Skin epidermis (tissue), 12 donors: ENCODE results near the gene EXOC4.

ENCODE experiments used
- H3K27ac ChIP-seq, 21 experiments: fragments of 200-600 bp; sonication (generic) in 11 of 21; one replicate each; pipeline ENCODE4 v1.5.0; 2020; ENCODE audit warnings: mild to moderate bottlenecking in 3 of 21, inconsistent platforms in 2 of 21, moderate library complexity in 2 of 21
- H3K4me3 ChIP-seq, 7 experiments: fragments of 200-600 bp; sonication (generic) in 2 of 7; one replicate each; pipeline ENCODE4 v1.5.0; 2020; ENCODE audit warnings: inconsistent platforms in 2 of 7, mild to moderate bottlenecking in 2 of 7, moderate library complexity in 1 of 7

Gene EXOC4

DNA sequence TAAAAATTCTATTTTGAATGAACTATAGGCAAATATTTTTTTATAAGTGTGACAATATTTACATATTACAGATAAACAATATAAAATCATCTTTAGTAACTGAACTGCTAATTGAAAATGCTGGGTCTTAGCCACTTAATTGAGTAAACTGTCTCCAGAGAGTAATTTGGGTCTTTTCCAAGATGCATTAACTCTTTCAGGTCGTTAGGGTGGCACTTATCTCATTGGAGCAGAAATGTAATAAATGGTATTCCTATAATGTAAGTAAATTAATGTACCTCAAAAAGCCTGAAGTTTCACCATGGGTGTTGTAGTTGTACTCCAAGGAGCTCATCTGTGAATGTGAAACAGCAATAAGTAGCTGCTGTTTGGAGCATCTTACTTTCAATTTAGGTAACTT lies 208.5 kb downstream of the EXOC4 start:
- Histone ChIP-seq H3K4me3 (no peak overlapping the region), H3K27ac (no peak overlapping the region)

DNA sequence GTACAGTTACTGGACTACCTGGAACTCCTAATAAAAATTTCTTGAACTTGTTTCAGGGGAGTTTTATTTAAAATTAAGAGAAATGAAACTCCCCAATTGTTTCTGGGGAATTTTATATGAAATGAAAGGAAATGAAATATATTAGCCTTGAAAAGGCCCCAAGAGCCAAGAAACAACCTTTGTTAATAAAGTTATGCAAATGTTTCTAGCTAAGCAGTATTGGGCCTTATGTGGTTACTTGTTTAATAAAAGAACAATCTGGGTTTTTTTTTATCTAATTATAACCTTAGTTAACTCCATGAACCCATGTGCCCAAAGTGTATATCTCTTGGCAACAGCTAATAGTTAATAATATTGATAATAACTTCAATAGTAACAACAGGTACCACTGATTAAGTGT lies 222.8 kb downstream of the EXOC4 start:
- no peak overlapping the region for H3K27ac ChIP-seq
- H3K4me3 ChIP-seq: no peak overlapping the region

DNA sequence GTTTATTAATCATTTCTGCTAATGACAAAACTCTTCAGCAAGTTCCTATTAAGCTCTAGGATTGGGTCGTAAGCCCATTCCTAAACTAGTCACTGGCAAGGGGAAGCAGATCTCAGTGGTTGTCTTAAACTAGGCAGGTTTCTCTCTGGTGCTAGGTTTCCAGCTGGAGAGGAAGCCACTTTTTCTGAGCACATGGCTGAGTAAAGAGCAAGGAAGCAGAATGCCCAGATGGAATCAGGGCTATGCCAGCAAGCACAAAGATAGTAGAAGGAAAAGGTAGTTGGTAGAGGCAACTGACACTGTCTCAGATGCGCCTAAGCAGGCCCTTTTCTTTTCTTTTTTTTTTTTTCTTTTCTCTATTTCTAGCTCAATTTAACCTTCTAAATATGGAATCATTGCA lies 224.9 kb downstream of the EXOC4 start:
- Histone ChIP-seq H3K4me3 (no peak overlapping the region), H3K27ac (no peak overlapping the region)

DNA sequence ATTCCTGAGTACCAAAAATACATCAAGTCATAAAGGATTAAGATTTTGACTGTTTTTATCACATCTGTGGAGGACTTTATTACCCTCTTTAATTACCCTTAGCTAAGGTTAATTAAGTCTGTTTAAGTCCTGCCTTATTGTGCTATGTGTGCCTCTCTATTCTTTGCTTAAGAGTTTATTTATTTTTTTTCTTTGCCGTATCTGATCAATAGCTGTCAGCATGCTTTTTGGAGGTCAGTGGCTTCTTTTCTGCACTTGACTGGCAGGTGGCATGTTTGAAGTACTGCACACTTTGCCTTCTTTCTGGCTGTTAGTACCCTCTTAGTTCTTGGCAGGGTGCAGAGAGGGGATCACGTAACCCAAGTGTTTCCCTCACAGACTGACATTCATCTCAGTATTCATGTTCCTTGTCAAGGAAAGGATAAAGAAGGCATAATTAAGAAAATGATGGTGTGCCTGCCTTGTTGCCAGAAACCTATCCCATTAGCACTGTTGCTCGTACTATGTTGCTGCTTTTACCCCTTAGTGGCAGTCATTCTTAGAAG lies 225.8 kb downstream of the EXOC4 start:
- Histone ChIP-seq H3K4me3 (no peak overlapping the region), H3K27ac (no peak overlapping the region)

DNA sequence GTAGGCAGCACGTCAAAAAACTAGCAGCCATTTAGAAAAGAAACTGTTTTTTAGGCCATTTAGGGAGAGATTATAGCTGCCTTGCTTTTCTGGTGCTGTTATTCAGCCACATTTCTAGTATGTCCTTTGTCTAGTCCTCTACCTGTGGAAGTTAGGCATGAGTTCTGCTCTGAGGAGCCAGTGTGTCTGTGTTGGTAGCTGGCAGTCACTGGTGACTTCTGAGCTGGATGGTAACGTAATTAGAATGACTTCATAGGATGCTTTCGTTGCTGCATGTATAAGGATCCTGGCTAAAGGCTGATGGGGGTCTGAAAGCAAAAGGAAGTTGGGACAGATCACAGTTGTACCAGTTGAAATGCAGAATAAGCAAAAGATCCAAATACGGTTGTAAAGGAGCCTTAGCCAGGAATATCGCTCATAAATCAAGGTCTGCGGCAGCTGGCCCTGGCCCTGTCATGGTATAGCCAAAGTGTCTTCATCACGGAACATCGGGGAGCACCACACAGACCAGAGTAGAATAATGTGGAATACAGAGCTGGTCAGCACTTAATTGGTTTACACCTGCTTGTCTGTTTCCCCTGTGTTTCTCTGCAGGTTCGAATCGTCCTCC lies 226.7 kb downstream of the EXOC4 start:
- Histone ChIP-seq H3K4me3 (no peak overlapping the region), H3K27ac (no peak overlapping the region)

DNA sequence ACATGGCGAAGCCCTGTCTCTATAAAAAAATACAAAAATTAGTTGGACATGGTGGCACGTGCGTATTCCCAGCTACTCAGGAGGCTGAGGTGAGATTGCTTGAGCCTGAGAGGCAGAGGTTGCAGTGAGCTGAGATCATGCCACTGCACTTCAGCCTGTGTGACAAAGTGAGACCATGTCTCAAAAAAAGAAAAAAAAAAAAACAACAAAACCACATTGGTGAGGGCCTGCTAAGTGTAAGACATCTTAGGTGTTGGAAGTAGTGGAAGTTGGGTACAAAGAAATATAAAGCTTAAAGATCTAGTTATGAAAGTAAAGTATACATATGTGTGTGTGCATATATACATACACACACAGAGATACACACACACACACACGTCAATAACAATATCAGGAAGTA lies 228.0 kb downstream of the EXOC4 start:
- Histone ChIP-seq H3K27ac (no peak overlapping the region), H3K4me3 (no peak overlapping the region)

DNA sequence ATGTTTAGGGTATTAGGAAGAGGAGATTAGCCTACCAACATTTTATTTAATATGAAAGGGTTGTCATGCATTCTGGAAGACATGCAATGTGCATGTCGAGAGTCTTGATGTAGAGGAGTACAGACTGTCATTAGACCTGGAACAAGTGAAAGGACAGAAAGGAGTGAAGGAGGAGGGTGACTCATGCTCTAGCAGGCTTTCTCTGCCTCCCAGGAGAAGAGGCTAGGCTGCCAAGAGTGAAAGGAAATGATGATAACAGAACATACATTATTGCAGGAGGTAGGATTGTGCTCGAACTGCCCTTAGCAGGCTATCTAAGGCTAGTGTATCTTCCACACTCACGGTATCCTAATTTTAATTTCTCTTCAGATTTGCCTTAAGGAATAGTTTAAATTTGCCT lies 228.8 kb downstream of the EXOC4 start:
- no peak overlapping the region for H3K27ac ChIP-seq

DNA sequence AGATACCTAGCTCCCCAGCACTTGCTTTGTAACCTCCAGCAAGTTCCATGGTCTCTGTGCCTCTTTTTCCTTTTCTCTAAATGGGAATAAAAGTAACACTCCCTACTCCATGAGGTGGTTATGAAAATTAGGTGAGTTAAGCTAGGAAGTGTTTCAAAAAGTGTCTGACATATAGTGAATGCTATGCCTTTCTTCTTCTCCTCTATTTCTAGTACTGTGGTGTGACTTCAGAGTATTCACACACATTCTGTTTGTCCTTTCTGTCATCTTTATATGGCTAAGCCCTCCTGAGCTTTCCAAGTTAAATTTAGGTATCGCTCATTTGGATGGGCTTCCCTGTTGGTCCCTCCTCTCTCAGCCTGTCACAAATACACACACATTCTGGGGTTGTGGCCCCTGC lies 229.7 kb downstream of the EXOC4 start:
- Histone ChIP-seq H3K27ac (no peak overlapping the region), H3K4me3 (no peak overlapping the region)

More for the DNA sequence above, 228.8 kb downstream of the EXOC4 start:
- H3K4me3 ChIP-seq: no peak overlapping the region

DNA sequence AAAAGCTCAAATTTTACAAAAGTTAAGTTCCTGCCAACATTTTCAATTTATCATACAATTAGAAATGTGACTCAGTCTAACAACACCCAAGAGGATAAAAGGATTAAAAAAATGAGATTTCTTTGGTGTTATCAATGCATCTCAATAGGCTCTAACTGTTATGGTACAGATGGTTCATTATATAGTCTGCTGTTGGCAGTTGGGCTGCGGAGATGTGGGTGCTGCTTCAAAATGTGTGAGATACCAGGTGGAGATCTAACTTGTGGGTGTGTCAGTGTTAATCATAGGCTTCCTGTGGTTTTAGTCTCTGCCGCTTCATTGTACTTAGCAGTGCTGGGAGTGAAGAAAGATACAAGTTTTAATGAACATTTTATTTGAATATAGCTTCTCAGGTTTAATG lies 231.2 kb downstream of the EXOC4 start:
- Histone ChIP-seq H3K4me3 (no peak overlapping the region), H3K27ac (no peak overlapping the region)

DNA sequence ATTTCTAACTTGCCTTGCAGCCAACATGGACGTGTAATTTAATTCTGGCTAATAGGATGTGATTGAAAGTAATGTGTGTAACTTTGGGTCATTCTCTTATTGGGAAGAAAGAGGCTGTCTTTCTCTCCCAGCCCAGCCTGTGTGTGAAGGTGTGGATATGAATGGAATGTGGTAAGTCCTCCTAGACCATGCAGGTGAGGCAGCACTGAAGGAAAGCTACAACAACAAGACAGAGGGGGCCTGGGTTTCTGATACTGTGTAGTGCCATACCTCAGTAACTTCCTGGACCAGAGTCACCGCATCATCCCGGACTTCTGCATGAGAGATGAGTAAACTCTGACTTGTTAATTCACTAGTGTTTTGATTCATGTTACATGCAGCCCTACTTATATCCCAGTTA lies 237.0 kb downstream of the EXOC4 start:
- H3K4me3 ChIP-seq: no peak overlapping the region
- no peak overlapping the region for H3K27ac ChIP-seq

DNA sequence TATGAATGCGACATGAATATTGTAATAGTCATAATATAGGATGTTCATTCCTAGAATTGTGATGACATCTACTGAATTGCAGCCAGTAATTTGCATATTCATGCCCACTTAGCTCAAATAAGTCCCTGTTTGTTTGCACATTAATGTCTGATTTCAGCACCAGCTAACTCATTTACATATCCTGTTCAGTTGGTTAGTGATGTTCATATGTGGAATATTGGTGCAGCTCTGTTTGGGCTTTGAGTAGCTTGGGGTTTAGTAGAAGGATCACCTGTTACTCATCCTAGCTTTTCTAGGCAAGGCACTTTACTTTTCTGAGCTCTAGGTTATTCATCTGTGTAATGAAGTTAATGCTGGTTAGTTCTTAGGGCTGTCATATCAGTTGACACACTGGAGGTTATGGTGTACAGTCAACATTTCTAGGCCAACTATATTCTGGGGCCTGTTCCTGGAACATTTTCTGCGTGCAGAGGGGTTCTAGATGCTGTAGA lies 238.4 kb downstream of the EXOC4 start:
- Histone ChIP-seq H3K4me3 (no peak overlapping the region), H3K27ac (no peak overlapping the region)

DNA sequence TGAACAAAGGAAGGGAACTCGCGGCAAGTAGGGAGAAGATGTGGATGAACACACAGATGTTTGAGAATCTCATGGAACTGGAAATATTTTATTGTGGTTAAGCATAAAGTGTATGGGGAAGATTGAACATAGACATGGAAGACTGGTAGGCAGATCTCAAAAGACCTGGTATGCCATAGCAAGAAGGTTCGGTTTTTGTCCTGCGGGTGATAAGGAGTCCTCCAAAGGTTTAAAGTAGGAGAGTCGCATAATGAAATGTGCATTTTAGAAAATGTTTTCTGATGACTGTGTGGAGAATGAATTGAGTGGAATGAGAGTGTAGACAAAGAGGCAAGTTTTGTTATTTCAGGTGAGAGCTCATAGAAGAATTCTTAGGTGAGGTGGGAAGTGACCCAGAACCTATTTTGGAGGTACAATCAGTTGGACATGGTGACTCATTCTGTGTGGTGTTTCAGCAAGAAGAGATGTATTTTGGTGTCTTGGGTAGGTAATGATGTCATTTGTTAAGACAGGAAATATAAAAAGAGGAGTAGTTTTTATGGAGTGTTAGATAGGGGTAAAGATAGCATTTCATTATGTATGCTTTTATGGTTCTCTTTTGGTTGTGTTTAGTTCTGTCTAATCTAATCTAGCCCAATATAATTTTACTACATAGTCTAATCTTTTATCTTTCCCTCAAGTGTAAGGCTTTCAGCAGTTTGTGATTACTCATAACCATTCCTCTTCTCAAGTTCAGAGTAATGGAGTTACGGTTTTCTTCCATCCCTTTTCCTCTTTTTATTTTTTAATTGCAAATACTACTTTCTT lies 239.2 kb downstream of the EXOC4 start:
- no peak overlapping the region for H3K4me3 ChIP-seq
- no peak overlapping the region for H3K27ac ChIP-seq

DNA sequence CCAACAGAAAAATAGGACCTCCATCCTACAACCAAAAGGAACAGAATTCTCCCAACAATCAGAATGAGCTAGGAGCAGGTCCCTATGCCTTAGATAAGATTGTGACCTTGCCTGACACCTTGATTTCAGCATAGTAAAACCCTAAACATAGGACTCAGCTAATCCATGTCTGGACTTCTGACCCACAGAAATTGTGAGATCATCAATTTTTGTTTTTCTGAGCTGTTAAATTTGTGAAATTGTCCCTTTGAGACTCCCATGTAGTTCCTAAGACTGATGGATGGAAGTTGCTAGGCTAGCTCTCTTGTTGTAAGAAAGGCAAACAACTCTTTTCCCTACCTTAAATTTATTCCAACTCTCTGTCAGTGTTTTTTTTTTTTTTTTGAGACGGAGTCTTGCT lies 244.2 kb downstream of the EXOC4 start:
- no peak overlapping the region for H3K4me3 ChIP-seq
- no peak overlapping the region for H3K27ac ChIP-seq

DNA sequence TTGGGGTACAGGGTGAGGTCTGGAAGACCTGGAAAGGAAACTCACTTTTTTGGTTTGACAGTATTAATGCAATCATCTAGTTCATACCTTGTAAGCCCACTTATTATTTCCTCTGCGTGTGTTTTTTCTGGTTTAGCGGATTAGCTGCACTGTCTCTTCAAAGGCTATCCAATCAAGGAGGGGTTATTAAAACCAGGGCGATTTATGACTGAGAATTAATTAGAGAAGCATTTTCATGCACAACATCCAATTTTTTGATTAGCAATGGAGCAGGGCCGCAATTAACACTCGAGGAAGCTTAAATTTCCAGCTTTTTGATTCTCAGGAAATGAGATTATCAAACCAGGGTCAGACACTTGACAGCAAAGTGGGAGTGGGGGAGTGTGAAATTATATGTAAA lies 248.9 kb downstream of the EXOC4 start:
- Histone ChIP-seq H3K4me3 (no peak overlapping the region), H3K27ac (no peak overlapping the region)

DNA sequence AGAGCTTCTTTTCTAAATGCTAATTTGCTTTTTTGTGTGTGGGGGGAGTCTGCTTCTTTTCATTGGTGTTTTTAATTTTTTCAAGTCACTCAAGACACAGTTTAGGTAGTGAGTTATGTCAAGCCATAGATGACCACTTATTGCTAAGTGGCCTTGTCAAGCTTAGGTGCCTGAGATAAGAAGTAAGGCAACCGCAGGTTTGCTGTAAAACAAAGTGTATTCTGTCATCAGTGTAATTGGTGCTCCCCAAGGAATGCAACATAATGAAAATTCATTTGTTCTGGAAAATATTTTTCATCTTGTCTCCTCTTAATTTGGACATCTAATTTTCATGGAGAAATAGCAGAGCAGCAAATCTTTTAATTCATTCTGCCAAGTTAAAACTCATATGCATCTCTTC lies 249.6 kb downstream of the EXOC4 start:
- Histone ChIP-seq H3K4me3 (no peak overlapping the region), H3K27ac (no peak overlapping the region)

DNA sequence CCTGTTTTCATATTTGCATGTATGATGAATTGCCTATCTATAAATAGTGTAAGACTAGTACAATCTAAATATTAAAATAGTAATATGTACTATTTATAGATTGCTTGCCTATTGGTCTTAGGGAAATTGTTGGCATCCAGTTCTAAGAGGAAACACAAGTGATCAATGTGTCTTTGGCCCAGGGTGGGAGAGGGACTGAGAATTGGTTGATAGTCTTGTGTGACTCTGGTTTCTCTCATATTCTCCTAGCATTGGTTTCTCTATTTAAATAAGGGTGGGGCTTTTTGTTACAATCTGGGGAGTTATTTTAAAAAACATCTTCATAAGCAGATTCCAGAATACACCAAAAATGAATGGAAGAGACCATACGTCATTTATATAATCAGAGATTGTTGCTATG lies 250.1 kb downstream of the EXOC4 start:
- Histone ChIP-seq H3K27ac (no peak overlapping the region), H3K4me3 (no peak overlapping the region)

DNA sequence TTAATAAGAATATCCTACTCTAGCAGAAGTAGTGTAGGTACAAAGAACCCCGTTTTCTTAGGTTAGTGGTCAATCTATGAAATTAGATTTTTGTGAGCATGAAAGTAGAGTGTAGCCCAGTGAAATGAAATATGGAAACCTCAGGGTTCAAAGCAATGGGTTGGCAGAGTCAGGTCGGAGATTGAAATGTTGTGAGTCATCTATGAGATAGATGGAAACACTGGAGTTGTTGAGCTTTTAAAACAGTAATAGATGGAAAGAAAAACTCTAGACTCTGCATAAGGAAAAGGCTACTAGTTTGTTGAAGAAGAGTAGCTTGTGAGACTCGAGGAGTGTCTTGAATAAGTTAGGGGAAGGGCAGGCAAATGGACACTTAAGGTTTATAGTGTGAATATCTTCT lies 251.9 kb downstream of the EXOC4 start:
- H3K4me3 ChIP-seq: no peak overlapping the region
- no peak overlapping the region for H3K27ac ChIP-seq

DNA sequence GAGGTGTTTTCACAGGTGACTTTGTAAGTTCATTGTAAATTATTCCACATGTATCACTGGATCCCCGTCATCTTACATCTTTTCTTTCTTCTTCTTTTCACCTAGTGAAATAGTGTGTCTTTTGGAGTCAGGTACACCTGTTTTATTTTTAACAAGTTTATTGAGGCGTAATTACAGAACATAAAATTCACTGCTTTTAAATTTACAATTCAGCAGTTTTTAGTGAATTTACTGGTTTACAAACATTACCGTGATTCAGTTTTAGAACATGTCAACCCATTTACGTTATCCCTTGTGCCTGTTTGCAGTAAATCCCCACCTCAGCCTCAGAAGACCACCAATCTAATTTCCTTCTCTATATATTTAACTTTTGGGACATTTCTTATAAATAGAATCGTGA lies 256.9 kb downstream of the EXOC4 start:
- Histone ChIP-seq H3K4me3 (no peak overlapping the region), H3K27ac (no peak overlapping the region)

DNA sequence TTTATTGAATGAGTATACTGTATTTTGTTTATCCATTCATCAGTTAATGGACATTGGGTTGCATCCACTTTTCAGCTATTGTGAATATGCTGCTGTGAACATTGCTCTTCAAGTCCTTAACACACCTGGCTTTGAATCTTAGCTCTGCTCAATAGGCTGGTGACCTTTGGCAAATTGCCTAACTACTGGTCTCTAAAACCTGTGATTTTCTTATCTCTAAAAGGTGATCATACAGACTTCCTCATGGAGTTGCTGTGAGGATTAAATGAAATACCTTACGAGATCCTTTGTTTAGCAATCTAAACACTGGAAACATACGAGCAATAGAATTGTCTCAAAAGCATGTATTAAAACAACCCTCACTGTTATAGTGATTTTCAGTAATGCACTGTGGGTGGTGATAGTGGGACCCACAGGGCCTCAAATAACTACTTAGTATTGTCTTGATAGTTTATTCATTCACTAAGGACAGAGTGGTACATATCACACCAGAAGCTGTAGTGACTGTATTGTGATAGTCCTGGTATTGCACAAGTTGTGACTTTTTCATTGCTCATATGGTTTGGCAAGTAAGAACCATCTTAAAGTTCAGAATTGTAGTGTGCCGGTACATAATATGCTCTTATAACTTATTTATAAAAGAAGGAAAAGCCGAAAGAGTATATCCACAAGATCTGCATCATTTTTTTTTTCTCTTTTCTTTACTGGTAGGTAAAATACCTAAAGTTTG lies 257.6 kb downstream of the EXOC4 start:
- no peak overlapping the region for H3K4me3 ChIP-seq
- H3K27ac ChIP-seq: no peak overlapping the region

DNA sequence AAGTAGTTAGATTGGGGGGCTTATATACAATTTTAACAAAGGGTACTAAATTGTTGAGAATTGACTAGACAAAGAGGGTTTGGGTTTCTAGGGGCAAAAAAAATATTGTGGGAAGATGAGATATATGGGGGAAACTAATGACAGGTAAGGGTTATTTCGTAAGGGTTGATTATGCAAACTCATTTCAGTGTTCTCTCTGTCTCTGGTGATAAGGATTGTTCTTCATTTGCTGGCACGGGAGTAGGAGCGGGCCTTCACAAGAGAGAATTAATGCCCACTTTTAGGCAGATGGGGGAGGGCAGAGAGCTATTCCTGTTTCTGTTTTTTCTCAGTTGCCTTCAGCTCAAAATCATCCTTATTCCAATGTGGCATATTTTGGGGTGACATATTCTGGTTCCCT lies 258.4 kb downstream of the EXOC4 start:
- Histone ChIP-seq H3K4me3 (no peak overlapping the region), H3K27ac (no peak overlapping the region)

DNA sequence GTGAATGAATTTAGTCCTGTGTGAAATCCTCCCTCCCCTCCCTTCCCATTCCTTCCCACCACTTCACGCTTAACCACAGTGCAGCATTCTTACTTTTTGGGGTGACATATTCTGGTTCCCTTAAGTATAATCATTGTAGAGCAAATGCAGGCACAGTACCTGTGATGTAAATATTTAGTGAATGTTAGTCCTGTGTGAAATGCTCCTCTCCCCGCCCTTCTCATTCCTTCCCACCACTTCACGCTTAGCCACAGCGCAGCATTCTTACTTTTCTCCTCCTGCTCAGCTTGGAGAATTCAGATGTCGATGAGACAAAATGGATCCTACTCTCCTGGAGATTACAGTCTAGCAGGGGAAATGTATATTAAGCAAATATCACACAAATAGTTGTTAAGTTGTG lies 258.8 kb downstream of the EXOC4 start:
- no peak overlapping the region for H3K27ac ChIP-seq

More for the DNA sequence above, 258.8 kb downstream of the EXOC4 start:
- H3K4me3 ChIP-seq: no peak overlapping the region
